Dedifferentiated amniotic fluid mesenchymal stem cell (primary cell): ENCODE measurements around the gene PDE8A.
A peak's percentile ranks its signal among the peaks of the same experiment; 100 is the strongest.

Experiments
- DNase-seq: peaks from one replicate; pipeline ENCODE4 v3.0.0-alpha.2; 2016; ENCODE audit errors: extremely low spot score

PDE8A gene

GRCh38 chr15:85031086-85031943, 49.7 kb downstream of the PDE8A start:
- DNase-seq = no peak

- DNase-seq = no peak
Observed at GRCh38 chr15:85031944-85032558, 50.4 kb downstream of the PDE8A start.

GRCh38 chr15:85033148-85033547, 51.5 kb downstream of the PDE8A start:
- DNase-seq = no peak

GRCh38 chr15:85034276-85034675, 52.6 kb downstream of the PDE8A start:
- DNase-seq = no peak

- DNase-seq = no peak
Observed at GRCh38 chr15:85035980-85036379, 54.3 kb downstream of the PDE8A start.

- no peak for DNase-seq
Observed at GRCh38 chr15:85036716-85037115, 55.1 kb downstream of the PDE8A start.

- no peak for DNase-seq
Observed at GRCh38 chr15:85037641-85038040, 56.0 kb downstream of the PDE8A start.

- no peak for DNase-seq
Observed at GRCh38 chr15:85041230-85041629, 59.6 kb downstream of the PDE8A start.

- DNase-seq = peak; percentile 67
Observed at GRCh38 chr15:85044251-85044853, 62.7 kb downstream of the PDE8A start.

- no peak for DNase-seq
Observed at GRCh38 chr15:85044894-85045293, 63.2 kb downstream of the PDE8A start.

GRCh38 chr15:85045615-85046014, 64.0 kb downstream of the PDE8A start:
- no peak for DNase-seq

- DNase-seq = peak; percentile 80
Observed at GRCh38 chr15:85047271-85047948, 65.8 kb downstream of the PDE8A start.

- no peak for DNase-seq
Observed at GRCh38 chr15:85048430-85048829, 66.8 kb downstream of the PDE8A start.

- no peak for DNase-seq
Observed at GRCh38 chr15:85049805-85050204, 68.1 kb downstream of the PDE8A start.

- DNase-seq = no peak
Observed at GRCh38 chr15:85059734-85060133, 78.1 kb downstream of the PDE8A start.

GRCh38 chr15:85062560-85062959, 80.9 kb downstream of the PDE8A start:
- no peak for DNase-seq

GRCh38 chr15:85063088-85063487, 81.4 kb downstream of the PDE8A start:
- DNase-seq = no peak

GRCh38 chr15:85063522-85064079, 81.9 kb downstream of the PDE8A start:
- DNase-seq = no peak

GRCh38 chr15:85064710-85065109, 83.1 kb downstream of the PDE8A start:
- no peak for DNase-seq

- no peak for DNase-seq
Observed at GRCh38 chr15:85071061-85071460, 89.4 kb downstream of the PDE8A start.

- DNase-seq = no peak
Observed at GRCh38 chr15:85071504-85071903, 89.8 kb downstream of the PDE8A start.

- DNase-seq = no peak
Observed at GRCh38 chr15:85072917-85073316, 91.3 kb downstream of the PDE8A start.
